ENCODE results near the gene SHC2. TPM values are rescaled to one million over a fixed set of nuclear protein-coding genes. Genes with fewer than 3 reads are reported as not detected.

SHC2 gene
- polyA plus RNA-seq, 1 of the 3 experiments (the other 2 are of a cell fraction), result 0.64 TPM

DNA sequence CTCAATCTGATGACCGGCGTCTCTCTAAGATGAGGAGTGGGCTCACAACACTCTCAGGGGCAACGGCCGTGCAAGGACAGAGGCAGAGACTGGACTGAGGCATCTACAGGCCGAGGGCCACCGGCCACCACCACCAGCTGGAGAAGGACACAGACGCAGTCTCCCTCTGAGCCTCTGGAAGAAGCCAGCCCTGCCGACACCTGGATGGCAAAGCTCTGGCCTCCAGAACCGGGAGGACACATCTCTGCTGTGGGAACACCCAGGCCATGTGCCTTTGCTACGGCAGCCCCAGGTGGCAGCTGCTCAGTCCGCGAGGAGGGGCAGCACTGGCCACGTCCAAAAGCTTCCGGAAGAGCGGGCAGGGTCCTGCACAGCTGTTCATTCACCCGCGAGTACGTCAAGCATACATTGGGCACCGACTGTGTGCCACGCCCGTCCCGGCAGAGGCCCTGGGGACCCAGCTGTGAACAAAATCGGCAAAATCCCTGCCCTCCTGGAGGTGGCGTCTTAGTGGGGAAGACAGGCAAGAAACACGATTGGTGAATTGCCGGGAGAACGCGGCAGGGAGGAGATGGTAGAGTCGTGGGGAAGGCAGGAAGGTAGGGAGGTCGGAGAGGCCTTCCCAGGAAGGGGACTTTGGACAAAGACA lies 69.0 kb downstream of the SHC2 start:
- Histone ChIP-seq H3K9me3 (no peaks in the 10 kb centered on the region; the same call in 1 of the 2 replicates), H3K79me2 (ENCODE audit: insufficient read depth) (no peaks in the 10 kb centered on the region), H3K27me3 (ENCODE audit: insufficient read depth) (no peaks in the 10 kb centered on the region), H3K27ac (ENCODE audit: low read depth in 2 of 2, low read length in 1 of 2) (no peak overlapping the region), H3K4me1 (ENCODE audit: control insufficient read depth in 1 of 2, insufficient read depth in 2 of 2, low read depth in 1 of 2, low read length in 1 of 2) (peaks cover 0 to 3% of the 10 kb centered on the region in 2 experiments; a peak in 1 of 4 replicates), H3K36me3 (replicated peaks in 1 of 2; ENCODE audit: control insufficient read depth in 1 of 2, insufficient read depth in 2 of 2, low read length in 1 of 2) (no peaks in the 10 kb centered on the region), H3K4me2 (no peak overlapping the region), H3K9me2 (no peaks in the 10 kb centered on the region), H4K20me1 (ENCODE audit: insufficient read depth) (no peaks in the 10 kb centered on the region), H3K4me3 (ENCODE audit: low read depth in 2 of 2, low read length in 1 of 2) (no peak overlapping the region), H3K9ac (no peak overlapping the region), H3F3A (replicated peaks; ENCODE audit: insufficient read depth) (peaks cover 21% of the 10 kb centered on the region), H2AFZ (ENCODE audit: low read depth) (no peak overlapping the region)
- no peak for DNase-seq
- ChIA-PET POLR2A (no interaction called here), CTCF (no interaction called here)
- WGBS (ENCODE audit: low lambda C conversion rate), result 88% methylated on average over 22 of the region's 30 CpGs
- TF ChIP-seq MEF2A (IDR thresholded peaks at IDR 0.05; ENCODE audit: borderline replicate concordance, low read depth) (no peak), JUND (IDR thresholded peaks at IDR 0.05) (no peak), FOXJ3 (CRISPR knock-in tag; IDR thresholded peaks at IDR 0.05) (no peak), NRF1 (IDR thresholded peaks at IDR 0.05; ENCODE audit: low read depth, low read length) (no peak), TCF12 (IDR thresholded peaks at IDR 0.05) (no peak), RFX5 (IDR thresholded peaks at IDR 0.05; ENCODE audit: low read length) (no peak), TAF1 (IDR thresholded peaks at IDR 0.05; ENCODE audit: borderline replicate concordance, low read depth, low read length) (no peak), POLR2AphosphoS5 (IDR thresholded peaks at IDR 0.05; ENCODE audit: low read depth, low read length) (no peak), MXI1 (IDR thresholded peaks at IDR 0.05; ENCODE audit: low read depth, low read length) (no peak), GATA2 (CRISPR knock-in tag; IDR thresholded peaks at IDR 0.05) (no peak), NFIC (IDR thresholded peaks at IDR 0.05; ENCODE audit: borderline replicate concordance) (no peak), RCOR1 (IDR thresholded peaks at IDR 0.05; ENCODE audit: low read length) (no peak), FOXM1 (IDR thresholded peaks at IDR 0.05; ENCODE audit: low read depth) (no peak)
- TF ChIP-seq, protein P1, sequence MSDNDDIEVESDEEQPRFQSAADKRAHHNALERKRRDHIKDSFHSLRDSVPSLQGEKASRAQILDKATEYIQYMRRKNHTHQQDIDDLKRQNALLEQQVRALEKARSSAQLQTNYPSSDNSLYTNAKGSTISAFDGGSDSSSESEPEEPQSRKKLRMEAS (IDR thresholded peaks at IDR 0.05; ENCODE audit: low read depth), result no peak
- TF ChIP-seq, protein P2, sequence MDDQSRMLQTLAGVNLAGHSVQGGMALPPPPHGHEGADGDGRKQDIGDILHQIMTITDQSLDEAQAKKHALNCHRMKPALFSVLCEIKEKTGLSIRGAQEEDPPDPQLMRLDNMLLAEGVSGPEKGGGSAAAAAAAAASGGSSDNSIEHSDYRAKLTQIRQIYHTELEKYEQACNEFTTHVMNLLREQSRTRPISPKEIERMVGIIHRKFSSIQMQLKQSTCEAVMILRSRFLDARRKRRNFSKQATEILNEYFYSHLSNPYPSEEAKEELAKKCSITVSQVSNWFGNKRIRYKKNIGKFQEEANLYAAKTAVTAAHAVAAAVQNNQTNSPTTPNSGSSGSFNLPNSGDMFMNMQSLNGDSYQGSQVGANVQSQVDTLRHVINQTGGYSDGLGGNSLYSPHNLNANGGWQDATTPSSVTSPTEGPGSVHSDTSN (IDR thresholded peaks at IDR 0.05), result no peak
- TF ChIP-seq, protein P3, sequence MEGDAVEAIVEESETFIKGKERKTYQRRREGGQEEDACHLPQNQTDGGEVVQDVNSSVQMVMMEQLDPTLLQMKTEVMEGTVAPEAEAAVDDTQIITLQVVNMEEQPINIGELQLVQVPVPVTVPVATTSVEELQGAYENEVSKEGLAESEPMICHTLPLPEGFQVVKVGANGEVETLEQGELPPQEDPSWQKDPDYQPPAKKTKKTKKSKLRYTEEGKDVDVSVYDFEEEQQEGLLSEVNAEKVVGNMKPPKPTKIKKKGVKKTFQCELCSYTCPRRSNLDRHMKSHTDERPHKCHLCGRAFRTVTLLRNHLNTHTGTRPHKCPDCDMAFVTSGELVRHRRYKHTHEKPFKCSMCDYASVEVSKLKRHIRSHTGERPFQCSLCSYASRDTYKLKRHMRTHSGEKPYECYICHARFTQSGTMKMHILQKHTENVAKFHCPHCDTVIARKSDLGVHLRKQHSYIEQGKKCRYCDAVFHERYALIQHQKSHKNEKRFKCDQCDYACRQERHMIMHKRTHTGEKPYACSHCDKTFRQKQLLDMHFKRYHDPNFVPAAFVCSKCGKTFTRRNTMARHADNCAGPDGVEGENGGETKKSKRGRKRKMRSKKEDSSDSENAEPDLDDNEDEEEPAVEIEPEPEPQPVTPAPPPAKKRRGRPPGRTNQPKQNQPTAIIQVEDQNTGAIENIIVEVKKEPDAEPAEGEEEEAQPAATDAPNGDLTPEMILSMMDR (IDR thresholded peaks at IDR 0.05), result no peak
- TF ChIP-seq, protein P4, sequence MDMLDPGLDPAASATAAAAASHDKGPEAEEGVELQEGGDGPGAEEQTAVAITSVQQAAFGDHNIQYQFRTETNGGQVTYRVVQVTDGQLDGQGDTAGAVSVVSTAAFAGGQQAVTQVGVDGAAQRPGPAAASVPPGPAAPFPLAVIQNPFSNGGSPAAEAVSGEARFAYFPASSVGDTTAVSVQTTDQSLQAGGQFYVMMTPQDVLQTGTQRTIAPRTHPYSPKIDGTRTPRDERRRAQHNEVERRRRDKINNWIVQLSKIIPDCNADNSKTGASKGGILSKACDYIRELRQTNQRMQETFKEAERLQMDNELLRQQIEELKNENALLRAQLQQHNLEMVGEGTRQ (IDR thresholded peaks at IDR 0.05; ENCODE audit: borderline replicate concordance, low read depth, low read length), result no peak
